HG02840 (cell line): ENCODE results near the gene FGF22.

Experiments
- ATAC-seq: cut with Tn5 transposase; IDR thresholded peaks from one replicate; pipeline ENCODE4 v1.9.1; 2021; ENCODE audit warnings: mild to moderate bottlenecking, moderate library complexity, moderate number of reproducible peaks; ENCODE audit not compliant: unreplicated experiment, low FRiP score

Gene FGF22

DNA sequence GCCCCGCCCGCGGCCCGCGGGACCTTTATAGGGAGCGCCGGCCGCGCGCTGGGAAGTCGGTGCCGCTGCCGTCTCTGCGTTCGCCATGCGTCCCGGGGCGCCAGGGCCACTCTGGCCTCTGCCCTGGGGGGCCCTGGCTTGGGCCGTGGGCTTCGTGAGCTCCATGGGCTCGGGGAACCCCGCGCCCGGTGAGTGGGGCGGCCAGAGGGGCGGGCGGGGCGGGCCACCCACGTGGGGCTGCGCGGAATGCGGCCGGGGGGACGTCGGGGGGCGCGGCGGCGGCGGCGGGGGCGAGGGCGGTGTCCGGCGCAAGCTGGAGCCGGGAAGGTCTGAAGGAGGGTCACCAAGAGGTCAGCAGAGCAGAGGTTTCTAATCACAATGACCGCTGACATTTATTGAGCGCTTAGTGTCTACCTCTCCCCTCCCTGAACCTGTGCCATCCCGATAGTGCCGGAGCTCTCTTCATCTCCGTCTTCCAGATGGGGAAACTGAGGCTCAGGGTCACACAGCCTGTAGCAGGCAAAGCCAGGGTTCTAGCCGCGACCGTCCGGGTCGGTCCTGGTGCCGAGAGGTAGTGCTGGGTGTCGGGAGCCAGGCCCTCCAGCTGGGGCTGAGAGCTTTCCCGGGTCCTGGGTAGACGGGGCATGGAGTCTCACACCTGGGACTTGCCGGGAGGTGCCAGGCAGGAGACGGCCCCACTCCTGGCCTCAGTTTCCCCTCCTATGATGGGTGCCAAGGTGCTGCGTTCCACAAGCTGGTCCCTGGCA lies 36.8 kb downstream of the FGF22 start, which contains the start of gene FSTL3:
Gene FSTL3, plus strand, starts transcription at position 54 of the 767 bp plus-strand sequence. Its CDS starts 32 bp downstream, at position 86.
- no peak for ATAC-seq

DNA sequence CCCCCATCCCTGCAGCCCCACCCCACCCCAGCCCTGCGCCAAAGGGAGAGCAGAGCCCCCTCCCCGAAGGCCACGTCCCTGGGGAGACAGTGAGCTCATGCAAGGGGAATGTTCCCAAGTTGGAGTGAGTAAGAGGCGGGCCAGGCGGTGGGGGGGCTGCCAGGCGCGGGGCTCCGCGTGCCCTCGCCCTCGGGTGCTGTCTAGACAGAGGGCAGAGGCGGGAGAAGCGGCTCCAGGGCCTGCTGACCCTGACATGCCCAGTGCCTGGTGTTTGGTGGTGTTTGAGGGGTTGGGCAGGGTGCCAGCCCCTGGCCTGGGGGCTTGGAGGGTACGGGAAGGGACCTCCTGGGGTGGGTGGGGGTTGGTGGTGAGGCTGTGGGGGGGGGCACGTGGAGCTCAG lies 37.5 kb downstream of the FGF22 start:
- ATAC-seq, result no peak

DNA sequence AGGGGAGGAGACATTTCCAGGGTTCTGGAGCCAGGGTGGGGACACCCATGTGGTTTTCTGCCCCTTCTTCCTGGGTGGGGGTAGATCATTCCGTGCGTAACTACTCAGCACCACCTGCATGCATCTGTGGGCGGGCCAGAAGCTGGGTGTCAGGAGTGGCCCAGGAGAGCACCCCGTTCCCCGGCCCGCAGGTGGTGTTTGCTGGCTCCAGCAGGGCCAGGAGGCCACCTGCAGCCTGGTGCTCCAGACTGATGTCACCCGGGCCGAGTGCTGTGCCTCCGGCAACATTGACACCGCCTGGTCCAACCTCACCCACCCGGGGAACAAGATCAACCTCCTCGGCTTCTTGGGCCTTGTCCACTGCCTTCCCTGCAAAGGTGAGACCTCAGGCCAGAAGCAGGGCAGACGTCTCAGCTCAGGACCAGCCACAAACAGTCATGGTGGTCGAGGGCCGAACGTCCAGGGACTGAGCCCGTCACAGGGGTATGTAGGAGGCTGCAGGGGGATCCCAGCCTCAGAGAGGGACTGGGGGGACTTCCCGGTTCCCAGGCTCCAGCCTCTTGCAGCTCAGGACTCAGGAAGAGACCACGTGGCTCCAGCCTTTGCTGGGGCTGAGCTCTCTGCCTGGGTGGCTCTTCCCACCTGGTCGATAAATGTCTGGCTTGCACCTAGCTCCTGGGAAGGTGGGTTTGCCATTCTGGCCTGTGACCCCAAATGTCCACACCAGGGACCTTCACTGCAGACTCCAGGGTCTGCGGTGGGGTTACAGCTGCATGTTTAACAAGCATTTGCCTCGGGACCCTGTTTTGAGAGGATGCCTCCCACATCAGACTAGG lies 38.1 kb downstream of the FGF22 start:
- ATAC-seq, result no peak

DNA sequence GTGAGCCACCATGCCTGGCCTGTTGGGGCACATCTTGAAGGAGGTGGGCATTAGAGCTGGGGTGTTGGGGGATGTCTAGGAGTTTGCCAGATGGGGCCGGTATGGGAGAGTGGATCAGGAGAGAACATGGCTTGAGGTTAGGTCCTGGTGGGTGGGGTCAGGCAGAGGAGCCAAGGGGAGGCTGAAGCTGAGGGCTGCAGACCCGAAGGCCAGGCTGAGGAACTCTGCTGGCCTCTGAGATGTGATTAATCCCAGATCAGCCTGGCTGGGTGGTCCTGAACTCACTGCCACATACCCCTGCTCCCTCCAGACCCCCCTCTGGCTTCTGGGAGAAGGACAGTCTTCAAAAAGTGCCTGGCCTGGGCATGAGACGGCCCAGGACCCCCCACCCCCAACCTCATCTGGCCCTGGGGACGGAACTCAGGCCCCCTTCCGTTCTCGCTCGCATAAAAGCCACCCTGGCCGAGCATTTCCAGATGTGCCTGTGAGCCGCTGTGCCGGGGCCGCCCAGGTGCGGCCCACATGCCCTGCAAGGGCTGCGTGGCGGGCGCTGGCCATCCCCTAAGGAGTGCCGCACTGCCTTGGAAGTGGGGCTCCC lies 39.2 kb downstream of the FGF22 start:
- no peak for ATAC-seq

DNA sequence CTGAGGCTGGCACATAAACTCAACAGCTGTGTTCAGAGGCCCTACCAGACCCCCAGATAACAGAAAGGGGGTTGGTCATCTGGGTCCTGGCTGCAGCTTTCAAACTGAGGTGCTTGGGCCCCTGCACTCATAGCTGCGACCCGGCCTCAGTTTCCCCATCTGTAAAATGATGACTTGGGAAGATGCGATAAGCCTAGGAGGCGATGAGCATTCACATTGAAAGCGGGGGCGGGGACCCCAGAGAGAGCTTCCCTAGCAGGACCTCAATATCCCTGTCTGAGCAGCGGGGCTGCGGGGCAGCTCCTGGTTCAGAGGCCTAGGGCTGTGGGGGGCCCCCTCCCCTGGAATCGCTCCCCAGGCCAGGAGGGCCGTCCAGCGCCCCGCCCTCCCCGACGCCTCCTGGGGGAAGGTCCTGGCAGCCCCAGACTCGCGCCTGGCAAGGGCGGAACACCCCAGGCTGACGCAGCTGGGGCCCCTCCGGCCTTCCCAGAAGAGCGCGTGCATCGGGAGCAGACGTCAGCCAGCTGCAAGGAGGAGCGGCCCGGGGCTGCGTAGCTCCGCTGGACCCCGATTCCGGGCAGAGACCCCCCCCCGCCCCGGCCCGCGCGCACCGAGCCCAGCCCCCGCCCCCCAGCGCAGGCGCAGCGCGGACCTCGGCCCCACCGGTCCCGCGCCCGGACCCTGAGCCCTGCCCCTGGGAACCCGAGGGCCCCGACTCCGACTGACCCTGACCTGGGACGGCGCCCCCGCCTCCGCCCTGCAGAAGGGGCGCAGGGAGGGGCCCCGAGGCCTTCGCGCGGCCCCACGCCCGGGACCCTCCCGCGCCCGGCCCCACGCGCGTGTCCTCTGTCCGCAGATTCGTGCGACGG lies 40.0 kb downstream of the FGF22 start:
- ATAC-seq, result peak; percentile 14

DNA sequence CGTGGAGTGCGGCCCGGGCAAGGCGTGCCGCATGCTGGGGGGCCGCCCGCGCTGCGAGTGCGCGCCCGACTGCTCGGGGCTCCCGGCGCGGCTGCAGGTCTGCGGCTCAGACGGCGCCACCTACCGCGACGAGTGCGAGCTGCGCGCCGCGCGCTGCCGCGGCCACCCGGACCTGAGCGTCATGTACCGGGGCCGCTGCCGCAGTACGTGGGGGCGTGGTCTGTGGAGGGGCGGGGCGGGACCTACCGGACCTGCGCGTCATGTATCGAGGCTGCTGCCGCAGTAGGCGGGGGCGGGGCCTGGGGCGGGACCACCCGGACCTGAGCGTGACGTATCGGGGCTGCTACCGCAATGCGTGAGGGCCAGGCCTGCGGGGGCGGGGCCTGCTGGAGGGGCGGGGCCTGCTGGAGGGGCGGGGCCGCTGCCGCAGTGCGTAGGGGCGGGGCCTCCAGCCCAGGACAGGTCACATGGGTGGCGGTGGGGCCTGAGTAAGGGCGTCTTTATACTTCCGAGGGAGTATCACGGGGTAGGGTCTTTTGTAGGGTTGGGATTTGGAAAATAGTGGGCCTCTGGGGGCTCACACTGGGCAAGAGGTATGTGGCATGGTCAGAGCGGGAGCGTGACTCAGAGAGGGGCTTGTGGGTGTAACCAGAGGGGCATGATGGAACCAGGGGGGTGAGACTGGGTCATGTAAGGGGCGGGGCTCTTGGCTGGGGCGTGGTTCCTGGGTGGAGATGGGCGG lies 40.8 kb downstream of the FGF22 start:
- ATAC-seq, result peak; percentile 59

DNA sequence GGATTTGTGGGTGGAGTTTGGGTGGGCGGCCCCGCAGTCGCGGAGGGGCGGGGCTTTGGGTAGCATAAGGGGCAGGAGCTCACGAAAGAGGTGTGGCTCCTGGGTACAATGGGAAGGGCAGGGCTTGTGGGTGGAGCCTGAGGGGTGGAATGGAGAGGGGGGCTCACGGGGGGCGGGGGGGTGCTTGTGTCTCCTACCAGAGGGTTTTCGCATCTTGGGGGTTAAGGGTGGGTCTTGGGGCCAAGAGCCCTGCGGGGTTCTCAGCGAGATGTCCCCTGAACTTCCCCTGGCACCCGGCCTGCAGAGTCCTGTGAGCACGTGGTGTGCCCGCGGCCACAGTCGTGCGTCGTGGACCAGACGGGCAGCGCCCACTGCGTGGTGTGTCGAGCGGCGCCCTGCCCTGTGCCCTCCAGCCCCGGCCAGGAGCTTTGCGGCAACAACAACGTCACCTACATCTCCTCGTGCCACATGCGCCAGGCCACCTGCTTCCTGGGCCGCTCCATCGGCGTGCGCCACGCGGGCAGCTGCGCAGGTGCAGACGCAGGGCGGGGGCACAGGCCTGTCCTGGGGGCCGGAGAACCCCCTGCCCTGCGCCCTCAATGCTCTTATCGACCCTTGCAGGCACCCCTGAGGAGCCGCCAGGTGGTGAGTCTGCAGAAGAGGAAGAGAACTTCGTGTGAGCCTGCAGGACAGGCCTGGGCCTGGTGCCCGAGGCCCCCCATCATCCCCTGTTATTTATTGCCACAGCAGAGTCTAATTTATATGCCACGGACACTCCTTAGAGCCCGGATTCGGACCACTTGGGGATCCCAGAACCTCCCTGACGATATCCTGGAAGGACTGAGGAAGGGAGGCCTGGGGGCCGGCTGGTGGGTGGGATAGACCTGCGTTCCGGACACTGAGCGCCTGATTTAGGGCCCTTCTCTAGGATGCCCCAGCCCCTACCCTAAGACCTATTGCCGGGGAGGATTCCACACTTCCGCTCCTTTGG lies 41.6 kb downstream of the FGF22 start:
- ATAC-seq, result no peak

DNA sequence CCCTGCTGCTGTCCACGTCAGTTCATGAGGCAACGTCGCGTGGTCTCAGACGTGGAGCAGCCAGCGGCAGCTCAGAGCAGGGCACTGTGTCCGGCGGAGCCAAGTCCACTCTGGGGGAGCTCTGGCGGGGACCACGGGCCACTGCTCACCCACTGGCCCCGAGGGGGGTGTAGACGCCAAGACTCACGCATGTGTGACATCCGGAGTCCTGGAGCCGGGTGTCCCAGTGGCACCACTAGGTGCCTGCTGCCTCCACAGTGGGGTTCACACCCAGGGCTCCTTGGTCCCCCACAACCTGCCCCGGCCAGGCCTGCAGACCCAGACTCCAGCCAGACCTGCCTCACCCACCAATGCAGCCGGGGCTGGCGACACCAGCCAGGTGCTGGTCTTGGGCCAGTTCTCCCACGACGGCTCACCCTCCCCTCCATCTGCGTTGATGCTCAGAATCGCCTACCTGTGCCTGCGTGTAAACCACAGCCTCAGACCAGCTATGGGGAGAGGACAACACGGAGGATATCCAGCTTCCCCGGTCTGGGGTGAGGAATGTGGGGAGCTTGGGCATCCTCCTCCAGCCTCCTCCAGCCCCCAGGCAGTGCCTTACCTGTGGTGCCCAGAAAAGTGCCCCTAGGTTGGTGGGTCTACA lies 43.1 kb downstream of the FGF22 start:
- no peak for ATAC-seq

DNA sequence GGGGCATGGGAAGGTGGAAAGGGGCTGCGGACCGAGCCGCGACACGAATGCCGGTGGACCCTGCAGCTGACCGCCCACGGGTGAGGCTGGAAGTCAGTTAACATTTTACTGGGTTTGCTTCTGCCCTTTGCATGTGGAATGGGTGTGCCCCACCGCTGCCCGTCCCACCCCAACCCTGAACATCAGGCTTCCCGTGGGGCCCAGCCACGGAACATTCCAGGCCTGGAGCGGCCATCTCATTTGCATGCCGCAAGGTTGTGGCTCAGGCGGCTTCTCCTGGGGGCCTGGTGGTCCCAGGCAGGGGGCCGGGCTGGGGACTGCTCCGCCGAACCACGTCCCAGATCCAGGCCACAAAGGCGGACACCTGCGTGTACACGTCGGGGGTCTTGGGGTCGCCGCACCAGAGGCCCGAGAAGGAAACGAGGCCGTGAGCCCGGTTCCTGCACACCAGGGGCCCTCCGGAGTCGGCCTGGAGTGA lies 45.8 kb downstream of the FGF22 start:
- ATAC-seq, result no peak

DNA sequence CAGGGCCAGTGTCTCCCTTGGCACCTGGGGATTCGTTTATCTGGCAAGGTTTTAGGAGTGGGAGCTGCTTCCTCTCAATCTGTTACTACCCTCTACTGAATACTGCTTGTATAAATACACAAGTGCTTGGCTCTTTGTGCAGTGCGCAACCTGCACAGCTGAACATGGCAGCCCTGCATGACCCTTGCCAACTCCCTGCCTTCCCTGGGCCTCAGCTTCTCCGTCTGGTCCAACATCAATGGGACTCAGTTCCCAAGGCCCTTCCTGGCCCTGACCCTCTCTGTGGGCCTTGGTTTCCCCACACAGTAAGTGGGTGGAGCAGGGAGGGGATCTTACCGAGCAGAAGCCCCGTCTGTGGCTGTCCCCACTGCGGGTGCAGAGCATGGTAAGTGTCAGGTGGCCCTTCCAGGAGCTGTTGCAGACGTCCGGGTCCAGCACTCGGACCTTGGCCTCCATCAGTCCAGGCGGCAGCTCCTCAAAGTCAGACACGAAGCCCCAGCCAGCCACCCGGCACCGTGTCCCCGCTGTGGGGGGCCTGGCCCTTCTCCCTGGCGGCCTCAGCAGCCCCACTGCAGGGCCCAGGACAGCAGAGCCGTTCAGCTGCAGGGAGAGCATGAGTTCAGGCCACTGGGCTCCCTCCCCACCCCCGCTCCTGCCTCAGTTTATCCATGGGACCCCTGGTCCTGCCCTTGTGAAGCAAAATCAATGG lies 47.1 kb downstream of the FGF22 start:
- ATAC-seq, result no peak

DNA sequence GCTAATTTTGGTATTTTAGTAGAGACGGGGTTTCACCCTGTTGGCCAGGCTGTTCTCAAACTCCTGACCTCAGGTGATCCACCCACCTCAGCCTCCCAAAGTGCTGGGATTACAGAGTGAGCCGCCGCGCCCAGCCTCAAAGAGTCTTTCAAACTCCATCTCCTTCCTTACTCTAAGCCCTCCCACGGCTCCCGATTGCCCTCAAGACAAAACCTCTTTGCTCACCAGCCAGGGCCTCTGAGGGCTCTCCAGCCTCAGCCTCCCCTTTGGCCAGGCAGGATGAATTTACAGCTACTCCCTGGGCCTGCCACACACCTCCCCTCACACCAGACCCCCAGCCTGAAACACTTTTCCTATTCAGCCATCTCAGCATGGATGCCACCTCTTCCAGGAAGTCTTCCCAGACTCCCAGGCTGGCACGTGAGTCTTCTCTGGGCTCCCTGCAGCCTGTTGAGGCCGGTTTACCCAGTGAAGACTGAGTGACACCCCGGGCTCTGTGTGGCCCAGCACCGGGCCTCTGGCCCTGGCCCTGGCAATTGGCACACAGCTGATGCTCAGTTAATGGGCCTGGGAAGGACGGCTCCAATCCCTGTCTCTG lies 48.0 kb downstream of the FGF22 start:
- no peak for ATAC-seq

DNA sequence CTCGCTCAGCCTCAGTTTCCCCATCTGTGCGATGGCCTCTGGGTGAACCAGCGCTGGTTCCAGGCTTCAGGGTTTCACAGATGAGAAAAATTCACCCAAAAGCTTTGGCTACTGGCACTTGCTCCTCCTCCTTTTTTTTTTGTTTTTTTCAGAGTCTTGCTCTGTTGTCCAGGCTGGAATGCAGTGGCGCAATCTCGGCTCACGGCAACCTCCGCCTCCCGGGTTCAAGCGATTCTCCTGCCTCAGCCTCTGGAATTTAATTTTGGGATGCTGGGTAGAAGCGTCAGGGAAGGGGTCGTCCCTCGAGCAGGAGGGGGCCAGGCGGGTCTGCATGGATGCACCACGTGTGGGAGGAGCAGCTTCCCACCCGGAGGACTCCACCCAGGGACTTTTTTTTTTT lies 48.5 kb downstream of the FGF22 start:
- no peak for ATAC-seq

DNA sequence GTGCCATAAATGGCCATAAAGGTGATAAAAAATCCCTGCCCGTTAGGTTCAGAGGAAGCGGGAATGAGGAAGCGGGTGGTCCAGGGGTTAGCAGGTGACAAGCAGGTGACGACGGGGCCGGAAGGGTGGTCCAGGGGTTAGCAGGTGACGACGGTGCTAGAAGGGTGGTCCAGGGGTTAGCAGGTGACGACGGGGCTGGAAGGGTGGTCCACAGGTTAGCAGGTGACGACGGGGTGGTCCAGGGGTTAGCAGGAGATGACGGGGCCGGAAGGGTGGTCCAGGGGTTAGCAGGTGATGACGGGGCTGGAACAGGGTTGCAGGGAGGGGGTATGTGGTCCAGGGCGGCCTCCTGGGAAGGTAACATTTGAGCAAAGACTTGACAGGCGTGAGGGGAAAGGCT lies 49.3 kb downstream of the FGF22 start:
- no peak for ATAC-seq

DNA sequence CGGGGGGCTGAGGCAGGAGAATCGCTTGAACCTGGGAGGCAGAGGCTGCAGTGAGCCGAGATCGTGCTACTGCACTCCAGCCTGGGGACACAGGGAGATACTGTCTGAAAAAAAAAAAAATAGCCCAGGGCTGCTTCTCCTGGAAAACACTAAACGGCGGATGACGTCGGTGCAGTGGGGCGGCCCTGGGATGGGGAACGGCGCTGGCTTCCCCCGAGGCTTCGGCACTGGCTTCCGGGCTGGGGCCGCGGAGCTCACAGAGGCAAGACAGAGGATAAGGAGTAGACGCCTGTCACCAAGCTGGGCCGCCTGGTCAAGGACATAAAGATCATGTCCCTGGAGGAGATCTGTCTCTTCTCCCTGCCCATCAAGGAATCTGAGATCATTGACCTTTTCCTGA lies 50.5 kb downstream of the FGF22 start:
- ATAC-seq, result no peak
